22Rv1 (cell line): ENCODE results near the gene EFNA4.

Experiments
- CTCF ChIP-seq: fragments of 450-650 bp; IDR thresholded peaks from 2 replicates; pipeline ENCODE4 v1.5.1; 2017; ENCODE audit warnings: mild to moderate bottlenecking
- ZFX ChIP-seq: fragments of 450-650 bp; IDR thresholded peaks from 2 replicates; pipeline ENCODE4 v1.6.1; 2017; ENCODE audit warnings: antibody characterized with exemption, borderline replicate concordance

GRCh38 chr1:155066777-155067176 is 3.2 kb downstream of the EFNA4 start:
- TF ChIP-seq CTCF (no peak), ZFX (no peak)
